GM10266 (cell line): ENCODE results near the gene MASP1.

ENCODE experiments used
- DNase-seq: peaks from one replicate; pipeline ENCODE4 v3.0.0; 2012; ENCODE audit errors: extremely low spot score
- TF ChIP-seq, protein P1 (sequence below): IDR thresholded peaks from 2 replicates; pipeline ENCODE4 v1.5.1; 2012; ENCODE audit warnings: mild to moderate bottlenecking, low read depth; ENCODE audit not compliant: control insufficient read depth, insufficient read depth; ENCODE audit errors: missing control alignments

The MASP1 gene

DNA sequence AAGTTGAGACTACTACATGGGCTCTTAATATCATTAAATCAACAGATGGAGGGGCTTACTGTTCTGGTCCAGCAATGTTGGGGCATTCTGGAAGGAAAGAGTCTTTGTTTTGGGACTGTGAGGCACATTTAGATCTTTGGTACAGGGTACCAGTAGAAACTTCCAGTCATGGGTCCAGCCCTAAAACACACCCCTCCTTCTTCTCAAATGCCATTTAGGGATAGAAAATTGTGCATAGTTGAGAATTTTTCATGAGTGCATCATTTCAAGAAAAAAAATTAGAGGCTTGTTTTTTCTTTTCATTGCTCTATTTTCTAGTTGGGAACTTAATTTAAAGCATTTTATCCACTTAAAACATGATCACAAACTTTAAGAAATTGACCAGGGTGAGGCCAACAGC is 98.4 kb downstream of the MASP1 start:
- no peak for DNase-seq

DNA sequence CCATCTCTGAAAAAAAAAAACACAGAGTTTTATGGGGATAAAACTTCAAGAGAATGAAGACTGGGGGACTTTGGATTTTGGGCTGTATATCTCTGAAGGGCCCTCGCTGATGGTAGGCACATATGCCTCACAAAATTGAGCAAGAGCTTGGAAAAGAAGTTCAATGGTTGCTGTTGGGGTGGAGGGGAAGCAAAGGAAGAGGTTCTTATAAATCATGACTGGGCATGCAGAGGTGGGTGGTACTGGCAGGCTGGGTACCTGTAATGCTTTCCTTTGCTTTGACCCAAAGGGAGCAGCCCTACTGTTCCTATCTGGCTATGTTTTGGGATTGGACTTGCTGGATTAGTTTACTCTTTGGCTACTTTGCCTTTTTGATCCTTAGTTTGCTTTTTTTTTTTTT is 100.3 kb downstream of the MASP1 start:
- TF ChIP-seq, protein P1, sequence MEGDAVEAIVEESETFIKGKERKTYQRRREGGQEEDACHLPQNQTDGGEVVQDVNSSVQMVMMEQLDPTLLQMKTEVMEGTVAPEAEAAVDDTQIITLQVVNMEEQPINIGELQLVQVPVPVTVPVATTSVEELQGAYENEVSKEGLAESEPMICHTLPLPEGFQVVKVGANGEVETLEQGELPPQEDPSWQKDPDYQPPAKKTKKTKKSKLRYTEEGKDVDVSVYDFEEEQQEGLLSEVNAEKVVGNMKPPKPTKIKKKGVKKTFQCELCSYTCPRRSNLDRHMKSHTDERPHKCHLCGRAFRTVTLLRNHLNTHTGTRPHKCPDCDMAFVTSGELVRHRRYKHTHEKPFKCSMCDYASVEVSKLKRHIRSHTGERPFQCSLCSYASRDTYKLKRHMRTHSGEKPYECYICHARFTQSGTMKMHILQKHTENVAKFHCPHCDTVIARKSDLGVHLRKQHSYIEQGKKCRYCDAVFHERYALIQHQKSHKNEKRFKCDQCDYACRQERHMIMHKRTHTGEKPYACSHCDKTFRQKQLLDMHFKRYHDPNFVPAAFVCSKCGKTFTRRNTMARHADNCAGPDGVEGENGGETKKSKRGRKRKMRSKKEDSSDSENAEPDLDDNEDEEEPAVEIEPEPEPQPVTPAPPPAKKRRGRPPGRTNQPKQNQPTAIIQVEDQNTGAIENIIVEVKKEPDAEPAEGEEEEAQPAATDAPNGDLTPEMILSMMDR, result no peak
- DNase-seq, result no peak

More for the DNA sequence above, 98.4 kb downstream of the MASP1 start:
- TF ChIP-seq, protein P1, result no peak

DNA sequence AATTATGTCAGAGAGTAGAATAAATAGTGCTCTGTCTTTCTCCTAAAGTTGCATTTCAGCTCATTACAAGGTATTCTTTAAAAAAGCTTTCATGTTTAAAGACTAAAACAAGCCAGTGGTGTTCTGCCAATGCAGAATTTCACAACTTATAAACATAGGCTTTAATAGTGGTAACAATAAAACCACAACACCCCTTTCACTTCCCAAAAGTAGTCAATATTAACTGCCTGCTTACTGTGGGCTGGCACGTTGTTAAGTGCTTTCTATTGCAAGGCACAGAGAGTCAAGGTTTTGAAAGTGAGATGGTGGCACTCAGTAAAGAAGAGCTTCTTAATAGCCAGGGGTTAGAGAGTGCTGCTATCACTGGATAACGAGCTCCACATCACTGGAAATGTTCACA is 102.6 kb downstream of the MASP1 start:
- TF ChIP-seq, protein P1, result no peak
- no peak for DNase-seq

DNA sequence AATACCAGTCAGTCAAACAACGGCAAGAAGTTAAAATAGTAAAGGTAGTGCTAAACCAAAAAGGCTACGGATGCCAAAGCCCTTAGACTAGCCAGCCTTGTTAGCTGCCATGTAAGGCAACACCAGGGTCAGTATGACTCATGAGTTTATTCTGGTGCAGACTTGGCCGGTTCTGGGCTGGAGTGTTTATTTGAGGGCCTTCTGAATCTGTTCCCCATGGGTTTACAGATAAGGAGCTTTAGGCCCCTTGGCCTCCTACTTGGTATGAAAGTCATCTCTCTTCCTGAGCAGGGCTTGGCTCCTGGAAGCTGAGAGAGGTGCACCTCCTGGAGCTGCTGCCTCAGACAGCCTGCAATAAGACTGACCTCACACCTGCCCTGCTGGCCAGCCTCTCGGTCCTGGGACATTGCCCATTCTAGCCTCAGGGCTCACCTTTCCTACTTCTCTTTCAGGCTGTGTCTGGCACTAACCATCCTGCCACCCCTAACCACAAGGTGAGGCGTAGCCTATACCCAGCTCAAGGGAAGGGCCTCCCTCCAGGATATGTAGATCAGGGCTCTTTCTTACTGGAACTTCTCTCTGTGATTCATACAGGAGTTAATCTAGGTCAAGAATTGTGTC is 104.6 kb downstream of the MASP1 start:
- no peak for DNase-seq
- TF ChIP-seq, protein P1, result no peak

DNA sequence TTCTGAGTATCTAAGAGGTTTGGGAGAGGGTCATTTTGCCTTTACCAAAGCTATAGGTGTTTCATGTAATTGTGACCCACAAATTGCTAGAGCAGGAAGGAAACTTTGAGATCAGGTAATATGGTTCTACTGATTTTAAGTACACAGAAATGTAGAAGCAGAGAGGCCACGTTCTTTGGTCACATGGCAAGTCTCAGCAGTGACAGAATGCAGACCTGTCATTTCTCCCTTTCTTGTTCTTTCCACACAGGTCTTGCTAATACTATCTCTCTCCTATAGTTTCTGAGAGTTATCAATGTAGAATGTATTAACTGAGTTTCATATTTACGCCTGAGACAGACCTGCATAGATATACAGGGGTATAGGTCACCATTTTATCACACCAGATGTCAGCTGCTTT is 105.2 kb downstream of the MASP1 start:
- DNase-seq, result no peak
- TF ChIP-seq, protein P1, result no peak

DNA sequence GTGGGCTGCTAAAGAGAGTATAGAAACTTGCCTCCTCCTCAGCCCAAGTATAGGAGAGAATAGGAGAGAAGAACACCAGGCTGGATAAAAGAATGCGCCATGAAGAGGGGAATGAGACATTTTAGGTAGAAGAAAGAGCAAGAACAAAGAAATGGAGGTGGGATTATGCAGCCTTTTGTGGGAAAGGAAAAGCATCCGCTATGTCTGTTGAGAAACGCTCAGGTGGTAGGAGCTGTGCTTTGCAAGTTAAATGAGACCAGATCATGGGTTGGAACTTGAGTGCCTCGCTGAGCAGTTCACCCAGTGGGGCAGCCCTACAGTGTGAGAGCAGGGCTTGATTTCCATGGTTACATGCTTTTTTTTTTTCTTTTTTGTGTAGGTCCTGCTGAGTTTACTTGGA is 105.8 kb downstream of the MASP1 start:
- TF ChIP-seq, protein P1, result no peak
- no peak for DNase-seq
